SKM-1 (cell line): Measurements from ENCODE around the gene FAM9B.

Experiments
- DNase-seq: peaks from one replicate; lab custom pipeline; 2025; ENCODE audit not compliant: unreplicated experiment; lab: John Stamatoyannopoulos, UW

The FAM9B gene

GRCh38 chrX:8981723-8982122 lies 52.2 kb downstream of the FAM9B start:
- DNase-seq, result no peak

DNA sequence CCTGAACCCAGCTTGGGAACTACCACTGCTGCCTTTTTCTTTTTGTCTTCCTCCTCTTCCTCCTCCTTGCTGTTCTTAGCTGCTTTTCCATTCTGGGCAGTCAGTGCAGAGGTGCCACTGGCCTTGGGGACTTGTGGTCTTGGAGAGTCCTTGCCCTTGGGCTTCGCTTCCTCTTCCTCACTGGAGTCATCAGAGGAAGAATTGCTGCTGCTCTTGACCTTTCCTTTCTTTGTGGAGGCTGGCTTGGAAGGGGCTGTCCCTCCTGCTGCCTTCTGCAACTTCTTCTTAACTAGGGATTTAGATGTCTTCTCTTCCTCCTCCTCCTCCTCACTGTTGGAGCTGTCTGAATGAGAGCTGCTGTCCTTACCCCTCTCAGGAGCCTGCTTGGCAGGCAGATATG lies 53.2 kb downstream of the FAM9B start:
- no peak for DNase-seq
